Loucy (cell line): ENCODE measurements around the gene FMNL2.

ENCODE experiments used
- CTCF ChIP-seq: fragments of 200-600 bp; sonication (generic); conservative IDR thresholded peaks from 2 replicates; pipeline ENCODE4 v1.5.1; 2014; ENCODE audit warnings: mild to moderate bottlenecking, antibody characterized with exemption, low read length
- EZH2phosphoT487 ChIP-seq: fragments of 200-600 bp; IDR thresholded peaks from 2 replicates; pipeline ENCODE4 v1.6.1; 2018; ENCODE audit warnings: antibody characterized with exemption, mild to moderate bottlenecking, moderate library complexity, borderline replicate concordance

- TF ChIP-seq CTCF (no peak), EZH2phosphoT487 (no peak)
Measured at GRCh38 chr2:152558158-152558984, 223.4 kb downstream of the FMNL2 start.
